GM12875 (cell line): Measurements from ENCODE around the gene MID2.
"Not testable (repeated sequence)": the region's sequence is repeated elsewhere in the genome, so short reads cannot be mapped to it uniquely, and the experiment has no call there.

Source experiments
- H3K4me3 ChIP-seq: one replicate; pipeline ENCODE4 v1.5.1; 2011; ENCODE audit warnings: low read depth, low read length, control low read depth
- CTCF ChIP-seq: IDR thresholded peaks from 2 replicates; pipeline ENCODE4 v1.5.1; 2011; ENCODE audit warnings: low read depth, mild to moderate bottlenecking, control low read depth, inconsistent platforms, low read length, moderate library complexity, borderline replicate concordance; ENCODE audit not compliant: insufficient read depth

Gene MID2

GRCh38 chrX:107825698-107826237, at the start of gene MID2:
Gene MID2 (plus strand): TSS chrX:107825866. CDS start chrX:107826427, 561 bp downstream.
- no peak for TF ChIP-seq CTCF
- H3K4me3 ChIP-seq: peak within 1 kb of the TSS; percentile 16

- peak overlapping the region; percentile 43 for H3K4me3 ChIP-seq
- TF ChIP-seq CTCF: peak; percentile 56; the same call in 1 of the 2 replicates
These were observed 48.8 kb upstream of the MID2 start for GRCh38 chrX:107776649-107777535.

- H3K4me3 ChIP-seq: peak within 1 kb of the TSS; percentile 10
- TF ChIP-seq CTCF: no peak
These were observed 48.2 kb upstream of the MID2 start, which contains the start of gene NCBP2L for GRCh38 chrX:107777536-107777832. Gene NCBP2L (plus strand): TSS chrX:107777733. CDS start chrX:107794221, 16,488 bp downstream.

- no peak overlapping the region for H3K4me3 ChIP-seq
- TF ChIP-seq CTCF: no peak
These were observed 45.1 kb upstream of the MID2 start for GRCh38 chrX:107780525-107780924.

- no peak overlapping the region for H3K4me3 ChIP-seq
- no peak for TF ChIP-seq CTCF
These were observed 37.8 kb upstream of the MID2 start for GRCh38 chrX:107787827-107788226.

GRCh38 chrX:107804427-107804826, 21.2 kb upstream of the MID2 start:
- no peak for TF ChIP-seq CTCF
- H3K4me3 ChIP-seq: no peak overlapping the region

GRCh38 chrX:107805179-107805578, 20.5 kb upstream of the MID2 start:
- no peak for TF ChIP-seq CTCF

GRCh38 chrX:107810053-107810452, 15.6 kb upstream of the MID2 start:
- H3K4me3 ChIP-seq: not testable (repeated sequence)

More at GRCh38 chrX:107805179-107805578, 20.5 kb upstream of the MID2 start:
- H3K4me3 ChIP-seq: no peak overlapping the region
